NCI-H187 (cell line): ENCODE measurements around the gene OR2A1.
"Not testable (repeated sequence)": the region's sequence is repeated elsewhere in the genome, so short reads cannot be mapped to it uniquely, and the experiment has no call there.

Experiments
- DNase-seq, 2 experiments: peaks; one replicate each; lab custom pipeline; 2025; lab: John Stamatoyannopoulos, UW

The OR2A1 gene

DNA sequence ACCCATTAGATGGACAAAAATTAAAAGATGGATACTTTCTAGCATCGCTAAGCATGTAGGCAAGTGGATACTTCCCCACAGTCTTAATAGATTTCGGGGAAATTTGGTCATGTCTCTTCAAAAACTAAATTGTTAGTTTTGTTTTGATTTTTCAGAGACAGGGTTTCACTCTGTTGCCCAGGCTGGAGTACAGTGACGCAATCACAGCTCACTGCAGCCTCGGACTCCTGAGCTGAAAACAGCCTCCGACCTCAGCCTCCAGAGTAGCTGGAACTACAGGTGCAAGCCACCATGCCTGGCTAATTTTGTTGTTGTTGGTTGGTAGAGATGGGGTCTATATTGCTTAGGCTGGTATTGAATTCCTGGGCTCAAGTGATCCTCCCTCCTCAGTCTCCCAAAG lies 13.6 kb downstream of the OR2A1 start:
- not testable (repeated sequence) for DNase-seq

DNA sequence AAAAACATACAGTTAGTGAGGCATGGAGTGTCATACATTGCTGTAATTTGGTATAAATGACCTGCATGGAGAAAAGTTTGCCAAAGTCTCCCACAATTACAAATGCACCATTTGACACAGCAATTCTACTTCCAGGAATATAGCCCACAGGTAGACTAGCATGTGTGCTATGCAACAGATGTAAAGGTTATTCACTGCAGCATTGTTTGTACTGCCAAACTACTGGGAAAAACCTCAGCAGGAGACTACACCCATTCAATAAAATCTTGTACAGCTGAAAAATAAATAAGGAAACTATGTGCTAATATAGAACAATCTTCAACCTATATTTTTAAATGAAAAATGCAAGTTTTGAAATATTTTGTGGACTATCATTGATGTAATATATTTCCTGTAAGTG lies 17.8 kb downstream of the OR2A1 start:
- DNase-seq: not testable (repeated sequence)

DNA sequence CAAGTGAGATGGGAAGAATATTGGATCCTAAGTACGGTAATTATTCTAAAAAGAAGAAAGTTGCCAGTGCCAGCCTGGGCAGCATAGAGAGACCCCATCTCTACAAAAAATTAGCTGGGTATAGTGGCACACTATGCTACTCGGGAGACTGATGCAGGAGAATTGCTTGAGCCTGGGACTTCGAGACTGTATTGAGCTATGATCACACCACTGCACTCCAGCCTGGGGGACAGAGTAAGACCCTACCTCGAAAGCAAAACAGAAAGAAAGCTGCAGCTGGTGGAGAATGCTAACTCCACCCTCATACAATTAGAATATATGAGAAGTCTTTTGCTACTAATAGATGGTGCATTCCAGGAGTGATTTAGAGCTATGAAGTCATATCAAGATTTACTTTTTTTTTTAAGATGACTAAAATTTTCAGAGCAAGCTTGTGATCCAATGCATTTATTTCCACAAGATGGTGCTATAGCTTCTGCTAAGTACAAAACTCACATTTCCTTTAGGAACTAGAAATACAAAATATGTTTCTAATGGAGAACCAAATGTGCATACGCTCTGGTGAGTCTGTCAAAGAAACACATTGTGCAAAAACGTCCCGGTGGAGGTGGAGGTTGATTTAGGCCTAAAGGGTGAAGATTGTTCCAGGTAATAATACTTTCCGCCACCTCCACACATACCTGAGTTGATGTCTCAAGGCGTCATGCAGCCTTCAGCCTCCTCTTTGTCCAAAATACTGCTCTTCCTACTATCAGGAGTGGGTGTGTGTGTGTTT lies 19.2 kb downstream of the OR2A1 start:
- not testable (repeated sequence) for DNase-seq

GRCh38 chr7:144331996-144332288 lies 19.7 kb downstream of the OR2A1 start:
- not testable (repeated sequence) for DNase-seq

- not testable (repeated sequence) for DNase-seq
Observed at GRCh38 chr7:144348625-144349024, 36.4 kb downstream of the OR2A1 start.

- DNase-seq: not testable (repeated sequence)
Observed at GRCh38 chr7:144351667-144352066, 39.4 kb downstream of the OR2A1 start.

- not testable (repeated sequence) for DNase-seq
Observed at GRCh38 chr7:144355176-144355822, 43.1 kb downstream of the OR2A1 start, which contains the start of gene ARHGEF5. Gene ARHGEF5 (plus strand): TSS chr7:144355402. CDS start chr7:144362670, 7,268 bp downstream.

GRCh38 chr7:144356185-144356584 lies 44.0 kb downstream of the OR2A1 start:
- DNase-seq: not testable (repeated sequence)

- not testable (repeated sequence) for DNase-seq
Observed at GRCh38 chr7:144356860-144357259, 44.6 kb downstream of the OR2A1 start.

GRCh38 chr7:144362061-144362460 lies 49.8 kb downstream of the OR2A1 start:
- DNase-seq: not testable (repeated sequence)

- DNase-seq: not testable (repeated sequence)
Observed at GRCh38 chr7:144365523-144365922, 53.3 kb downstream of the OR2A1 start.

GRCh38 chr7:144367250-144367649 lies 55.0 kb downstream of the OR2A1 start:
- DNase-seq: not testable (repeated sequence)

DNA sequence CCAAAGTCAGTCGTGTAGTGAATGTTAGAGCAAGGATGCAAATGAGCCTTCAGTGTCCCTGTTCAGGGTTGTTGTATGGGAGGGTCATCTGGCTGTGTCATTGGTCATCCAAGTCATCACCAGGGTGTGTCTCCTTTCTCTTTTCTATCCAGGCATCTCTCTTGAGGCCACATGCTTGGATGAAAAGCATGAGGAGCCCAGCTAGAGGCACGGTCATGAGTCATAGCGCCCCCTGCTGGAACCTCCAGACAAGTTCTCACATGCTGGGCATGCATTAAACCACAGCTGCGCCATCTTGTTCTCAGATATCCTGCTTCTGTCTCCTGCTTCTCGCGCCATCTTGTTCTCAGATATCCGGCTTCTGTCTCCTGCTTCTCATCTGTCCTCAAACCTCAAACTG lies 57.0 kb downstream of the OR2A1 start:
- not testable (repeated sequence) for DNase-seq
